SH-SY5Y (cell line): ENCODE results near the gene SELENOV.

Experiments
- GATA2 ChIP-seq: IDR thresholded peaks from 2 replicates; pipeline ENCODE4 v1.6.1; 2011; ENCODE audit warnings: mild to moderate bottlenecking, low read depth, low read length
- GATA3 ChIP-seq: IDR thresholded peaks from 2 replicates; pipeline ENCODE4 v1.6.1; 2011; ENCODE audit warnings: low read depth, mild to moderate bottlenecking, low read length, moderate library complexity

DNA sequence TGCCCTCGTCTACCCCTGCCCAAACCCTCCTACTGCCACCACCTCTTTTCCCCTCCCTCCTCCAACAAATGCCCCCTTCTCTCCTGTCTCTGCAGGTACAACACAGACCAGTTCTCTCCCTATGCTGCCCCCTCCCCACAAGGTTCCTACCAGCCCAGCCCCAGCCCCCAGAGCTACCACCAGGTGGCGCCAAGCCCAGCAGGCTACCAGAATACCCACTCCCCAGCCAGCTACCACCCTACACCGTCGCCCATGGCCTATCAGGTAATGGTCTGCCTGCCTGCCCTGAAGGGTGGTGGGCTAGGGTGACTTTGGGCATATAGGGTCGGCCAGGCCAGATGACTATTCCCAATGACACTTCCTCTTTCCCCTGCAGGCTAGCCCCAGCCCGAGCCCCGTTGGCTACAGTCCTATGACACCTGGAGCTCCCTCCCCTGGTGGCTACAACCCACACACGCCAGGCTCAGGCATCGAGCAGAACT is 40.8 kb upstream of the SELENOV start:
- TF ChIP-seq GATA3 (no peak), GATA2 (no peak)
